ENCODE results near the gene PCBD2.
"Not testable (repeated sequence)": the region's sequence is repeated elsewhere in the genome, so short reads cannot be mapped to it uniquely, and the experiment has no call there.

The PCBD2 gene

GRCh38 chr5:134904610-134905245 is at the start of gene PCBD2:
Gene PCBD2 (plus strand): TSS chr5:134905131. CDS start chr5:134905140, 9 bp downstream.
- peak; percentile 93 for DNase-seq

- DNase-seq: not testable (repeated sequence)
Observed at GRCh38 chr5:134856465-134856864, 48.5 kb upstream of the PCBD2 start.

GRCh38 chr5:134857401-134857800 is 47.5 kb upstream of the PCBD2 start:
- no peak for DNase-seq

GRCh38 chr5:134864707-134865106 is 40.2 kb upstream of the PCBD2 start:
- DNase-seq: no peak

GRCh38 chr5:134873494-134873893 is 31.4 kb upstream of the PCBD2 start:
- DNase-seq: no peak

- peak; percentile 79 for DNase-seq
Observed at GRCh38 chr5:134873987-134874830, 30.7 kb upstream of the PCBD2 start, which contains the start of gene TXNDC15. Gene TXNDC15 (plus strand): TSS chr5:134874371. CDS start chr5:134874428, 57 bp downstream.

GRCh38 chr5:134874831-134875655 is 29.9 kb upstream of the PCBD2 start:
- no peak for DNase-seq

GRCh38 chr5:134877159-134877558 is 27.8 kb upstream of the PCBD2 start:
- no peak for DNase-seq

GRCh38 chr5:134878403-134878802 is 26.5 kb upstream of the PCBD2 start:
- DNase-seq: no peak

GRCh38 chr5:134879456-134879855 is 25.5 kb upstream of the PCBD2 start:
- DNase-seq: no peak

- not testable (repeated sequence) for DNase-seq
Observed at GRCh38 chr5:134880937-134881336, 24.0 kb upstream of the PCBD2 start.

GRCh38 chr5:134881711-134882110 is 23.2 kb upstream of the PCBD2 start:
- DNase-seq: not testable (repeated sequence)

- no peak for DNase-seq
Observed at GRCh38 chr5:134887593-134888159, 17.3 kb upstream of the PCBD2 start.

GRCh38 chr5:134889335-134889734 is 15.6 kb upstream of the PCBD2 start:
- DNase-seq: no peak

GRCh38 chr5:134891473-134891872 is 13.5 kb upstream of the PCBD2 start:
- no peak for DNase-seq

GRCh38 chr5:134892282-134892681 is 12.6 kb upstream of the PCBD2 start:
- no peak for DNase-seq

GRCh38 chr5:134892926-134893325 is 12.0 kb upstream of the PCBD2 start:
- DNase-seq: no peak

- no peak for DNase-seq
Observed at GRCh38 chr5:134893748-134894505, 11.0 kb upstream of the PCBD2 start.

- peak; percentile 50 for DNase-seq
Observed at GRCh38 chr5:134902071-134902801, 2.7 kb upstream of the PCBD2 start.

GRCh38 chr5:134905246-134905996 is 490 bp downstream of the PCBD2 start:
- DNase-seq: peak; percentile 49

GRCh38 chr5:134906811-134907210 is 1.9 kb downstream of the PCBD2 start:
- DNase-seq: no peak
